ENCODE results near the gene POLD2.

POLD2 gene

DNA sequence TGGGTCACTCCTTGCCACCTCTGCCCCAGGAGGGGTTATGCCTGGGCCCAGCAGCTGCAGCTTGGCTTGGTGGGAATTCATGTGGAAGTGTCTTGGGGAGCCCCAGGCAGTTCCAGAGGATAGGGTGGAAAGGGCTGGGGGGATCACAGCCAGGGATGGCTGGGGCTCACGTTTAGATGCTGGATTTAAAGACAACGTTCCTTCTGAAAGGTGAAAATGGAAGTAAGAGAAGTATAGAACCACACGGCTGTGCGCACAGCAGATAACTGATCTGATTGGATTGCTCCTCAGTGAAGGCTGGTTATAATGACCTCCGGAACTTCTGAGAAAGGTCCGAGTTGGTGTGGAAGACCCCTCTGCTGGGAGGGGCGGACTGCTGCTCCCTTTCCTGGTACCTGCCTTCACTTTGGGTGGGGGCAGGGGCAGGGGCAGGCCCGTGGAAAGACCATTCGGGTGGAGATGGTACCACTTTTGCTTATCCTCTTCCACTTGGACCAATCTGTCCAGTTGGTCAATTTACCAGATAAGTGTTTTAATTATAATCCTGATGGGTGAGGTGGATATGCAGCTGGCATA, 25.7 kb upstream of the POLD2 start:
- no peaks in the 10 kb centered on the region for H4K20me1 ChIP-seq (ENCODE audit: control insufficient read depth, insufficient read depth, low read depth, low read length)
- no peaks in the 10 kb centered on the region for H3K4me1 ChIP-seq (ENCODE audit: control insufficient read depth, low read length)

GRCh38 chr7:44148166-44148565, 24.8 kb upstream of the POLD2 start:
- Histone ChIP-seq H3K4me1 (ENCODE audit: control insufficient read depth, low read length) (no peaks in the 10 kb centered on the region), H3K4me3 (ENCODE audit: low read length) (no peak overlapping the region), H3K9me2 (replicated peaks; ENCODE audit: control insufficient read depth, low read length) (no peaks in the 10 kb centered on the region), H3F3A (ENCODE audit: control insufficient read depth, insufficient read depth) (peaks cover 3% of the 10 kb centered on the region), H4K20me1 (ENCODE audit: control insufficient read depth, insufficient read depth, low read depth, low read length) (no peaks in the 10 kb centered on the region), H3K9me3 (ENCODE audit: control insufficient read depth, insufficient read depth, low read length) (no peaks in the 10 kb centered on the region), H3K4me2 (ENCODE audit: low read length) (no peak overlapping the region), H3K79me2 (ENCODE audit: control insufficient read depth, low read length) (no peaks in the 10 kb centered on the region), H3K27me3 (ENCODE audit: control insufficient read depth, low read length) (peaks cover 3% of the 10 kb centered on the region; the same call in 1 of the 2 replicates), H3K27ac (ENCODE audit: low read depth, low read length) (no peak overlapping the region), H3K36me3 (ENCODE audit: control insufficient read depth, low read length) (no peaks in the 10 kb centered on the region)
- TF ChIP-seq, protein P1, sequence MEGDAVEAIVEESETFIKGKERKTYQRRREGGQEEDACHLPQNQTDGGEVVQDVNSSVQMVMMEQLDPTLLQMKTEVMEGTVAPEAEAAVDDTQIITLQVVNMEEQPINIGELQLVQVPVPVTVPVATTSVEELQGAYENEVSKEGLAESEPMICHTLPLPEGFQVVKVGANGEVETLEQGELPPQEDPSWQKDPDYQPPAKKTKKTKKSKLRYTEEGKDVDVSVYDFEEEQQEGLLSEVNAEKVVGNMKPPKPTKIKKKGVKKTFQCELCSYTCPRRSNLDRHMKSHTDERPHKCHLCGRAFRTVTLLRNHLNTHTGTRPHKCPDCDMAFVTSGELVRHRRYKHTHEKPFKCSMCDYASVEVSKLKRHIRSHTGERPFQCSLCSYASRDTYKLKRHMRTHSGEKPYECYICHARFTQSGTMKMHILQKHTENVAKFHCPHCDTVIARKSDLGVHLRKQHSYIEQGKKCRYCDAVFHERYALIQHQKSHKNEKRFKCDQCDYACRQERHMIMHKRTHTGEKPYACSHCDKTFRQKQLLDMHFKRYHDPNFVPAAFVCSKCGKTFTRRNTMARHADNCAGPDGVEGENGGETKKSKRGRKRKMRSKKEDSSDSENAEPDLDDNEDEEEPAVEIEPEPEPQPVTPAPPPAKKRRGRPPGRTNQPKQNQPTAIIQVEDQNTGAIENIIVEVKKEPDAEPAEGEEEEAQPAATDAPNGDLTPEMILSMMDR (IDR thresholded peaks at IDR 0.05; ENCODE audit: low read depth, low read length, poor library complexity, severe bottlenecking) = no peak
- no peak for TF ChIP-seq EZH2phosphoT487 (IDR thresholded peaks at IDR 0.05; ENCODE audit: borderline replicate concordance, low read length)

More for the DNA sequence above, 25.7 kb upstream of the POLD2 start:
- H3K9me3 ChIP-seq (ENCODE audit: control insufficient read depth, insufficient read depth, low read length) = no peaks in the 10 kb centered on the region
- H3F3A ChIP-seq (ENCODE audit: control insufficient read depth, insufficient read depth) = no peaks in the 10 kb centered on the region
- H3K36me3 ChIP-seq (ENCODE audit: control insufficient read depth, low read length) = no peaks in the 10 kb centered on the region
- no peaks in the 10 kb centered on the region for H3K9me2 ChIP-seq (replicated peaks; ENCODE audit: control insufficient read depth, low read length)
- H3K4me3 ChIP-seq (ENCODE audit: low read length) = no peak overlapping the region
- H3K79me2 ChIP-seq (ENCODE audit: control insufficient read depth, low read length) = no peaks in the 10 kb centered on the region
- no peak overlapping the region for H3K27ac ChIP-seq (ENCODE audit: low read depth, low read length)
- H3K4me2 ChIP-seq (ENCODE audit: low read length) = no peak overlapping the region
- peaks cover 3% of the 10 kb centered on the region; the same call in 1 of the 2 replicates for H3K27me3 ChIP-seq (ENCODE audit: control insufficient read depth, low read length)
- TF ChIP-seq EZH2phosphoT487 (IDR thresholded peaks at IDR 0.05; ENCODE audit: borderline replicate concordance, low read length) = no peak
- TF ChIP-seq, protein P1 (IDR thresholded peaks at IDR 0.05; ENCODE audit: low read depth, low read length, poor library complexity, severe bottlenecking) = no peak

DNA sequence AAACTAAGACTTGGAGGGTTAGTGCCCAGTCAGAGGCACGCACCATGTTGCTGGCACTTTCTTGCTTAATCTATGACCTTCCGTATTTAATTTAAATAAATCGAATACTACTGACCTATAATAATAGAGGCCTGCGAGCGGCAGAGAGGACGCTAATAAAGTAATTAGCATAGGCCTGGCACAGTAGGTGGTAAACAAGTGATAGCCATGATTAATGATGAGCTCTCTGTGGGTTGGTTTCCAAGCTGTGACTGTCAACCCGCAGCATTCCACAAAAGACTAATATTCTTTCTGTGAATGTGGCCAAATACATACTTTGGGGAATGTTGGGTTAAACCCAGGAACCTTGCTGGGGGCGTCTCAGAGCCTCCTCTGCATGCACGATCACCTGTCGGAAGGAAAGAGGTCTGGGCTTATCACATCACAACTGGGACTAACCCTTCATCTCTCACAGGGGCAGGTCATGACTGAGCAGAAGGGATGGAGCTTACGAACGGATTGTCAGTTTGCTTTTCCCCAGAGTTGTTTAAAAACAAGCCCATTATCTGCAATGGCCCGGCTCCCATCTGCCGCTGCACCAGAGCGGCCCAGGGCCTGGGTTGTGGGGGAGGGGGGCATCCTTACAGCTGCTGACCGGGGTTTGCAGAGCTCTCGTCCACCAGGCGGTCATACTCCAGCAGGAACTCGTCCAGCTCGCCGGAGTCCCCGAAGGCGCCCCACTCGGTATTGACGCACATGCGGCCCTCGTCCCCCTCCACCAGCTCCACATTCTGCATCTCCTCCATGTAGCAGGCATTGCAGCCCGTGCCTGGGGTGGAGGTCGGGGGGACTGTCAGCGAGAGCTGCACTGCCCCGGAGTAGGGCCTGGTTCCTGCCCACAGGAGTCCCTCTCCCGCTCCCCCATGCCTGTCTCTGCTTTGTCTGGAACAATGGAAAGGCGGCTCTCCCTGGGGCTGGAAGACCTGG, 24.0 kb upstream of the POLD2 start:
- no peak for TF ChIP-seq EZH2phosphoT487 (IDR thresholded peaks at IDR 0.05; ENCODE audit: borderline replicate concordance, low read length)
- H3F3A ChIP-seq (ENCODE audit: control insufficient read depth, insufficient read depth) = peaks cover 4% of the 10 kb centered on the region
- H3K27ac ChIP-seq (ENCODE audit: low read depth, low read length) = no peak overlapping the region

More for the DNA sequence above, 24.0 kb upstream of the POLD2 start:
- Histone ChIP-seq H3K9me3 (ENCODE audit: control insufficient read depth, insufficient read depth, low read length) (no peaks in the 10 kb centered on the region), H3K36me3 (ENCODE audit: control insufficient read depth, low read length) (no peaks in the 10 kb centered on the region), H3K4me1 (ENCODE audit: control insufficient read depth, low read length) (no peaks in the 10 kb centered on the region), H3K9me2 (replicated peaks; ENCODE audit: control insufficient read depth, low read length) (no peaks in the 10 kb centered on the region), H3K4me3 (ENCODE audit: low read length) (no peak overlapping the region), H3K27me3 (ENCODE audit: control insufficient read depth, low read length) (peaks cover 3% of the 10 kb centered on the region; the same call in 1 of the 2 replicates), H3K4me2 (ENCODE audit: low read length) (no peak overlapping the region), H3K79me2 (ENCODE audit: control insufficient read depth, low read length) (no peaks in the 10 kb centered on the region), H4K20me1 (ENCODE audit: control insufficient read depth, insufficient read depth, low read depth, low read length) (no peaks in the 10 kb centered on the region)

Data from DOHH2 (cell line).